HG02588 (cell line): ENCODE data around the gene TSSC4.

ENCODE experiments used
- ATAC-seq: cut with Tn5 transposase; IDR thresholded peaks from one replicate; pipeline ENCODE4 v1.9.1; 2021; ENCODE audit warnings: mild to moderate bottlenecking, moderate library complexity; ENCODE audit not compliant: unreplicated experiment

The TSSC4 gene

GRCh38 chr11:2415601-2416380 lies 15.2 kb downstream of the TSSC4 start:
- no peak for ATAC-seq

- ATAC-seq, result no peak
Measured at GRCh38 chr11:2416765-2417164, 16.2 kb downstream of the TSSC4 start.

GRCh38 chr11:2417856-2418692 lies 17.5 kb downstream of the TSSC4 start:
- ATAC-seq, result no peak

- ATAC-seq, result no peak
Measured at GRCh38 chr11:2418693-2419360, 18.3 kb downstream of the TSSC4 start.

- no peak for ATAC-seq
Measured at GRCh38 chr11:2419638-2420501, 19.3 kb downstream of the TSSC4 start.

GRCh38 chr11:2420502-2421225 lies 20.1 kb downstream of the TSSC4 start:
- ATAC-seq, result no peak

GRCh38 chr11:2421226-2421994 lies 20.9 kb downstream of the TSSC4 start:
- ATAC-seq, result no peak

GRCh38 chr11:2421996-2422395 lies 21.4 kb downstream of the TSSC4 start:
- ATAC-seq, result no peak

- ATAC-seq, result no peak
Measured at GRCh38 chr11:2422461-2423156, 22.1 kb downstream of the TSSC4 start.

GRCh38 chr11:2423157-2424025 lies 22.8 kb downstream of the TSSC4 start:
- ATAC-seq, result no peak

GRCh38 chr11:2424811-2425495 lies 24.4 kb downstream of the TSSC4 start:
- no peak for ATAC-seq

- no peak for ATAC-seq
Measured at GRCh38 chr11:2425506-2425905, 25.0 kb downstream of the TSSC4 start.

- ATAC-seq, result no peak
Measured at GRCh38 chr11:2426221-2426620, 25.7 kb downstream of the TSSC4 start.

- no peak for ATAC-seq
Measured at GRCh38 chr11:2426826-2427521, 26.4 kb downstream of the TSSC4 start.

GRCh38 chr11:2427721-2428321 lies 27.3 kb downstream of the TSSC4 start:
- ATAC-seq, result no peak

- no peak for ATAC-seq
Measured at GRCh38 chr11:2428322-2428795, 27.8 kb downstream of the TSSC4 start.
